ENCODE measurements around the gene POLR2M.

Gene POLR2M

GRCh38 chr15:57706405-57707209 is at the start of gene POLR2M:
Gene POLR2M (plus strand): TSS chr15:57706714. CDS start chr15:57706843, 129 bp downstream.
- DNase-seq, result peak; percentile 97

- DNase-seq, result no peak
Observed at GRCh38 chr15:57657619-57658018, 48.9 kb upstream of the POLR2M start.

DNA sequence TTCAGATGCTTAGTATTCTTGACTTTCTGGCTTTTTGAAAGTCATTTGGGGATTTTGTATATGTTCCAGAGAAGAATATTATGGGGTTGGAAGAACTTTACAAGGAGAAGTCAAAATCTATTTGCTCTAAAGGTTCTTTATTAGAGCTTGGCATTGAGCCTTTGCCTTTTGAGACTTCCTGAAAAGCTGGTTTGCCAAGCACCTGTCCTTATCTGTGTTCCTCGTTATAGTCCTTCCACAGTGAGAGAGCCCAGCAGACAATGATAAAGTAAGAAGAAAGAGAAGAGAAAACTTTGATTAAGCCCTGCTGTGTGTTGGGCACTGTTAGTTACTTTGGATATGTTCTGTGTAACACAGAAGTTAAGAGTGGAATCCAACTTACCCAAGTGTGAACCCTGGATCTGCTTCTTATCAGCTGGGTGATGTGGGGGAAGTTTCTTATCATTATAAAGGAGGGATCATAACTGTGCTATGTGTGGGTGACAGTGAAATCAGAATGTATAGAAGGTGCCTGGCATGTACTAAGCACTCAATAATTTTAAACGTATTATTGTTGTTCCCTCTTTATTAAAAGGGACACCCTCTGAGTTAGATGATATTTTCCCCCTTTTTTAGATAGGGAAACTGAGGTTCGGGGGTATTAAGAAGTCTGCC is 44.3 kb upstream of the POLR2M start:
- DNase-seq, result no peak

GRCh38 chr15:57662802-57663201 is 43.7 kb upstream of the POLR2M start:
- no peak for DNase-seq

GRCh38 chr15:57663262-57663661 is 43.3 kb upstream of the POLR2M start:
- DNase-seq, result no peak

DNA sequence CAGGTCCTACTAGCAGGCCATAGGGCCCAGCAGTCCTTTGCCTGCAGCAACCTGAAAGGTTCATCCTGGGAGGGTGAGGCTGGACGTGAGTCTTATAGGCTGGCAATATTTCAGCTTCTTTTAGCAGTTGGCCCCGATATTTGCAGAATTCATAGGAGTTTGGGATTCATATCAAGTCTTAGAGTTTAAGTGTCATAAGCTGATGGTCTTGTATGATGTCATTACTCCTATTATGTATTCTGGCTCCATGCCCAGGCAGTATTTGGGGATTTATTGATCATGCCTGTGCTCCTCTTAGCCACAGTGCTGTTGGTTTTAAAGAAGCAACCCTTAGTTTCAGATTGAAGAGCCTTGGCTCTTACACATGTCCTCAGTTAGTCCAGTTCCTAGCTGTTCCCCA is 41.3 kb upstream of the POLR2M start:
- no peak for DNase-seq

GRCh38 chr15:57665939-57666338 is 40.6 kb upstream of the POLR2M start:
- no peak for DNase-seq

DNA sequence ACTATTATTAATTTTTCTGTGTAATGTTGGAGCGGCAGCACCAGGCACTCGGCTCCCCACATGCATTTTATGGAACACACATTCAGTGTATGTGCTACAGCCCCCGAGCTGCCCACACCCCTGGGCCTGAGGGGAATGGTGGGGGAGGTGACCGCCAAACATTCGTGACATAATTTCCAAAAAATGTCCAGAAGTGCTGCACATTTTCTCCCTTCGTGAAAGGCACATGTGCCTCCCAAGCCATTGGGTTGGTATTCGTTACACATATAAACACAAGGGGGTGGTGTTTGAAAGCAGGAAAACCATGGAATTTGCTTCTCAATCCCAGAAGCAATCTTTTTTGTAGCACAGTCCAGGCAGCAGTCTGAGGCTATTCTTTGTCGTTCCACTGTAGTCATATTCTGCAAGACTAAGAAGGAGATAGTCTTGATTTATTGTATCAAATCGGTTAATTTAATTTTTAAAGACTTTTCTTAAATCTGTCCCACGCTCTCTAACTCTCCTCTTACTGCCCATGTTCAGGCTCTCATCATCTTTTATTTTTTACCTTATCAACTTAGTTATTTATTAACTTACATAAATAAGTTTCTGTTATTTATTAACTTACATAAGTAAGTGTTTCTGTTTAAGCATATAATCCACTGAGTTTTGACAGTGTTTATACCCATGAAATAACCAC is 39.2 kb upstream of the POLR2M start:
- DNase-seq, result peak; percentile 9 to 25

- no peak for DNase-seq
Observed at GRCh38 chr15:57668016-57668415, 38.5 kb upstream of the POLR2M start.

DNA sequence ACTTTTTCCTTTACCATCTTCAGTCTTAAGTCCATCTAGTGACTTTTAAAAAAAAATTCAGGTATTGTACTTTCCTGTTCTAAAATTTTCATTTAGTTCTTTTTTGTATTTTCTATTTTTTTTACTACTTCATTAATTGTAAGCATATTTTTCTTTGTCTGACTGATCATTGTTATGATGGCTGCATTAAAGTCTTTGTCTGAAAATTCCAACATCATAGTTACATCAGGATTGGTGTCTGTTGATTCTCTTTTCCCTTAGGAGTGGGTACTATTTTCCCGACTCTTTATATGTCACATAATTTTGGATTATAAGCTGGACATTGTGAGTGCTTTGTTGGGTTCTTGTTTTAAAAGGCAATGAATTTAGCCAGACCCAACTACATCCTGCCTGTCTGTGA is 34.9 kb upstream of the POLR2M start:
- no peak for DNase-seq

DNA sequence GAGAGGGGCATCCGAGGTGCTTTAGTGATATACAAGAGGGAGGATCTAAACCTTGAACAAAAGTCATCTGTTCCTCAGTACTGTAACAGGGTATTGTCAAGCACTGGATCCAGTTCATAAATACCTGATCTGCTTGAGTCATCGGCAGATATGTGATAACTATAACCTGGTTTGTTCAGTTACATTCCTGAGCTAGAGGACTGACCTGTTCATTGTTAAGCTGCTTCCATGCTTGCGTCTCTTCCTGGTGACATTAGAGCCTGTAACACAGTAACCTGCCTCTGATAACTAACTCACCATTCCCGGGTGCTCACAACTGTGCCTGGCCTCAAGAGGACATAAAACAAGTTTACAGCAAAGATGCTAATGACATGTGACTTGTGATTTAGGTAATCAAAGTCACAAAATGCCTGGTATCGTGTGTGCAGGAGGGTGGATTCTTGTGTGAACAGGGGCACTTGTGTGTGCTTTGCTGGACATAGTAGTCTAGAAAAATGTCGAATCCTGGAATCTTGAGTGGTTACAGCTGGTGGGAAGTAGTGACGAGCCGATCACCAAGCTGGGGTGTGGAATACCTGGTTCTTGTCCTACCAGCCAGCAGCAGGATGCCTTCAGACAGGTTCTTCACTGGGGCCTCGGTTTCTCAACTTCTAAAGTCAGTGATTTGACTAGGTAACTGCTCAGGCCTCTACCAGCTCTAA is 30.9 kb upstream of the POLR2M start:
- DNase-seq, result no peak

DNA sequence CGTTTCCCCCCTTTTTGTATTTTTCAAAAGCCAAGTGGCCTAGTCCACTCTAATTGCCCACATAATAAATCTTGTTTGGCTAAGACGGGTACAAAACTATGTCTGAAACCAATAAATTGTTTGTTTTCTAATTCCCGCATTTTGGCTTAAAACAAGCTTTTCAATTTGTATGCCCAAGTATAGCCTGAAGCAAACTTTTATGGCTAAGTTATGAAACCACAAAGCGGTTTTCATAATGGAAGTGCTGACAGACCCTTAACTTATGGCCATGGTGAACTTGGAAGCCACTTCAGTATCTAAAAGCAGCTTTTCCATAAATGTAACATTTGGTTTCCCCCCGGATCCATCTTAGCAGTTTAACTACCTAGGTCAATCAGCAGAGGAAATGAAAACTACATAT is 29.9 kb upstream of the POLR2M start:
- no peak for DNase-seq

- no peak for DNase-seq
Observed at GRCh38 chr15:57677204-57677603, 29.3 kb upstream of the POLR2M start.

DNA sequence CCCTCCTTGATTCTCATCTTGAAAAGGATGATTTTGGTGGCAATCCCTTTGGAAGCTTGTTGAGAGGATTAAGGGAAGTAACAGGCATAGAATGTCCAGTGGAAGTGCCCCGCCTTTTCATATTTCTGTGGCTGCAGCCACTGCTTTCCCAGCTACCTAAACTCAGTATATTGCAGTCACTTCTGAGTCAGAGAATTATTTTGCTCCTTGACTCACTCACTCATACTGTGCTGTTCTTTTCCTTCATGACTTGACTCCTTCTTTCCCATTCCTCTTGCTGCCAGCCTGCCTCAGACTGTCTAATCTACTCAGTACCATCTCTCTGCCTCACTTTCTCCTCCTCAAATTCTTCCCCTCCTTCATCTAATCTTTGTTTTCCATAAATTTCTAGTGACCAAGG is 26.5 kb upstream of the POLR2M start:
- no peak for DNase-seq

- DNase-seq, result no peak
Observed at GRCh38 chr15:57681011-57681410, 25.5 kb upstream of the POLR2M start.

- no peak for DNase-seq
Observed at GRCh38 chr15:57683481-57683880, 23.0 kb upstream of the POLR2M start.

DNA sequence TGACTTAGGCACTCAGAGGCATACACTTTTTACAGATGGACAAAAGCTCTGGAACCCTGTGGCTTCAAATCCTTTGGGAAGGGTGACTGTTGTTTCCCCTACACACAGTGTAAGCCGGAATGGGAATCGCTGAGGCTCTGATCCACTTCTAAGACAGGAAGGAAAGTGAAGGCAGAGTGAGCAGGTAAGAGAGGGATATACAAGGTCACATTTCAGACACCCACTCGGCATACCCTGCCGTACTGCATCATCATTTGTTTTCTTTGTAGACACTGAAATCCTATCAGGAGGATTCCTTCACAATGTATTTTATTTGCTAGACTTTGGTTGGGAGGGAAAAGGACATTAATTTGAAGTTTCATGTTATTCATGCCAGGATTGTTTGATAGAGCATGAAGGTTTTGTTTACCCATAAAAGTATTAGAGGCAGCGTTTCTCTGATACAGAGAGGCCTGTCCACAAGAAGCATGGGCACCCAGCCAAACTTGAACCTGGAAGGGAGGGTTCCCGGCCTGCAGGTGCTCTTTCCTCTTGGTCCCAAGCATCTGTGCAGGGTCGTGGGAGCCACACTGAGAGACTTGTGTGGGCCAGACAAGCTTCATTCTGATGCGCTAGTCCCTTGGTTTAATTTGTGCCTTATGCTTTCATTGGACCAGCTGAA is 21.9 kb upstream of the POLR2M start:
- DNase-seq, result peak; percentile 38 to 74

DNA sequence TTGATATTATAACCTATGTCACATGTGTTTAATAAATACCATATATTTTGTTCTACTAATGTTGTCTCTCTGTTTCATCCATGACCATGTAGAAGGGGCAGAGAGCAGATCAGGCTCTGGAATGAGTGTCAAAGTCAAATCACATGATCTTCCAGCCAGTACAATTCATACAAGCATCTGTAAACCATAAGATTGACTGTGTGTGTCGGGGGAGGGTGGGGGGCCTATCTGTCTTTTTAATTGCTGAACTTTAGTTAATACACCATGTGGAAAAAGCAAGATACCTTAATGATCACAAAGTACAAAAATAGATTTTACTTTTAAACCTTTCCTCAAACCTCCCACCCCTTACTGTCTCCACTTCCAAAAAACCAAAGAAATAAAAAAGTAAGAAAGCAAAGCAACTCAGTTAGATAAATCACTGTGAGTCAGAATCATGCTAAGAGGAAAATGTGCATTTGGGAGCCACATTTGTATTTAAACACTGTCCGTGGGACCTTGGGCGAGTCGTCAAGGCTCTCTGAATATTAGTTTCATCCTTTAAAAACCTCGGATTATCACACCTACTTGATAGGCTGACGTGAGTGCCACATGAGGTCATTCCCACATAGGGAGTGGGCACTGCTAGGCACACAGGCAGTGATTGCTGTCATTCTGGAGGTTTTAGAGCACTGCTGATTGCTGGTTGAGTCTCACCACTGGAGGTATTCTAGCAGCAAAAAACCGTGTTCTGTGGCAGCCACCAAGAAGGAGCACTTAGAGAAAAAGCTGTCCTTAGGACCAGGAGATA is 21.0 kb upstream of the POLR2M start:
- DNase-seq, result peak in 1 of 2 experiments; percentile 17

DNA sequence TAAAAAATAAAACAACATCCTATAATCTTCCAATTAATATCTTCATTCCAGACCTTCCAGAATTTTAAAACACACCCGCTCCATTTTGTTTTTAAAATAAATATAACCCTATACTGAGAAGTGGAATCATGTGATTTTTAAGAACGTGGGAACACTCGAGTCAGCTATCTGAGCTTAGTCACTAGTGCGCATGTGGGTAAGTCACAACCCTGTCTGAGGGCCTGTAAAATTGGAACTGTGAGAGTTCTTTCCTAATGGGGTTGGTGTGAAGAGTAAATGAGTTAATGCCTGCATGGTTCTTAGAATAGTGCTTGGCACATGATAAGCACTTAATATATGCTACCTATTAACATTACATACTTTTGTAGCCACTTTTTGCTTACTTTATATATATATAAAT is 19.9 kb upstream of the POLR2M start:
- no peak for DNase-seq

GRCh38 chr15:57690341-57690966 is 16.1 kb upstream of the POLR2M start:
- no peak for DNase-seq

- no peak for DNase-seq
Observed at GRCh38 chr15:57691082-57691481, 15.4 kb upstream of the POLR2M start.
